Mammary epithelial cell (primary cell): ENCODE results near the gene GNAT3.

Experiments
- EZH2 ChIP-seq: IDR thresholded peaks from 2 replicates; pipeline ENCODE4 v1.6.1; 2012; ENCODE audit warnings: low read length, inconsistent platforms, borderline replicate concordance
- TF ChIP-seq, protein P1 (sequence below), 2 donors: IDR thresholded peaks in 1 of 2; conservative IDR thresholded peaks in 1 of 2; 2 replicates each; pipeline ENCODE4 v1.5.1; 2011 to 2012; ENCODE audit warnings: inconsistent platforms in 2 of 2, low read length in 2 of 2, mild to moderate bottlenecking in 2 of 2, control low read depth in 1 of 2, low read depth in 1 of 2; ENCODE audit not compliant: insufficient read depth in 1 of 2; ENCODE audit errors: extremely low read depth in 1 of 2

DNA sequence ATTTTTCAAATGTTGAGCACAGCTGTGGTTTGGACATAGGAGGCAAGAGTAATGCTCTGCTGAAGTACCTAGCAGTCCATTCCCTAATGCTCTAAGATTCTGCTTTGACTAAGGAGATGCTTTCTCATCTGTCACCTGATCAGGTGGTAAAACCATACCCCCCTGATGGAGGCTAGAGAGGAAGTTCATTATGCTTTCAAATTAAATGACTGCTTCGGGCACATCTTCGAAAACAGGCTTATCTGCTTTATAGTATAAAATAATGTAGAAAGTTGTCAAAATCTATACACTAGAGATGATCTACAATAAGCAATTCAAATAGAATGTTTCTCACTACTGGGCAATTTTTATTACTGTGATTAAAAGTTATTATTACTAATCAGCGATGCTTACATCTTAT, at the start of gene GNAT3:
- TF ChIP-seq EZH2: no peak
- TF ChIP-seq, protein P1, sequence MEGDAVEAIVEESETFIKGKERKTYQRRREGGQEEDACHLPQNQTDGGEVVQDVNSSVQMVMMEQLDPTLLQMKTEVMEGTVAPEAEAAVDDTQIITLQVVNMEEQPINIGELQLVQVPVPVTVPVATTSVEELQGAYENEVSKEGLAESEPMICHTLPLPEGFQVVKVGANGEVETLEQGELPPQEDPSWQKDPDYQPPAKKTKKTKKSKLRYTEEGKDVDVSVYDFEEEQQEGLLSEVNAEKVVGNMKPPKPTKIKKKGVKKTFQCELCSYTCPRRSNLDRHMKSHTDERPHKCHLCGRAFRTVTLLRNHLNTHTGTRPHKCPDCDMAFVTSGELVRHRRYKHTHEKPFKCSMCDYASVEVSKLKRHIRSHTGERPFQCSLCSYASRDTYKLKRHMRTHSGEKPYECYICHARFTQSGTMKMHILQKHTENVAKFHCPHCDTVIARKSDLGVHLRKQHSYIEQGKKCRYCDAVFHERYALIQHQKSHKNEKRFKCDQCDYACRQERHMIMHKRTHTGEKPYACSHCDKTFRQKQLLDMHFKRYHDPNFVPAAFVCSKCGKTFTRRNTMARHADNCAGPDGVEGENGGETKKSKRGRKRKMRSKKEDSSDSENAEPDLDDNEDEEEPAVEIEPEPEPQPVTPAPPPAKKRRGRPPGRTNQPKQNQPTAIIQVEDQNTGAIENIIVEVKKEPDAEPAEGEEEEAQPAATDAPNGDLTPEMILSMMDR (conservative IDR thresholded peaks at IDR 0.05 in 1 of 2, IDR thresholded peaks at IDR 0.05 in 1 of 2; ENCODE audit: extremely low read depth in 1 of 2, insufficient read depth in 1 of 2, low read depth in 1 of 2, low read length in 2 of 2): no peak
